ENCODE measurements around the gene UNC5A. TPM values are rescaled to one million over a fixed set of nuclear protein-coding genes. Genes with fewer than 3 reads are reported as not detected.

Gene UNC5A
- total and polyA plus RNA-seq, 2 donors = 0.19 to 0.32 TPM

DNA sequence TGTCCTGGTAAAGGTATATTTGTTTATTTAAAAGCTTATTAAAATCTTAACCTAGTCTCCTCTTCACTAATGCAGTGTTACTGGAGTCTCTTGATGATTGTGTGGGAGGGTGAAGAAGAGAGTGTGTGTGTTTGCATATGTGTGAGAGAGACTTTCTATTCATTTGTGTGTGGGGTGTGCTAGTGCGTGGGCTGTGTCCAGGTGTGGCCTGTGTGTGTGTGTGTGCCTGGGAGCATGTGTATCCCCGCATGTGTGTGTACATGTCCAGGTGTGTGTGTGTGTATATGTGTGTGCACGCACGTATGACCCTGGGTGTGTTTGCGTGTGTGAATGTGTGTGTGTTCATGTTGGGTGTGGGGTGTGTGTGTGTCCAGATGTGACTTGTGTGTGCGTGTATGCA, 10.3 kb upstream of the UNC5A start:
- WGBS = 93% methylated on average over 6 of the region's 6 CpGs
- H3K4me1 ChIP-seq (ENCODE audit: insufficient read depth) = no peaks in the 10 kb centered on the region
- H3K4me3 ChIP-seq (ENCODE audit: low read depth, low read length) = no peak overlapping the region
- H3K27ac ChIP-seq (ENCODE audit: low read depth) = no peak overlapping the region
- no peaks in the 10 kb centered on the region for H3K36me3 ChIP-seq (ENCODE audit: insufficient read depth)
- DNase-seq (ENCODE audit: extremely low spot score) = no peak

DNA sequence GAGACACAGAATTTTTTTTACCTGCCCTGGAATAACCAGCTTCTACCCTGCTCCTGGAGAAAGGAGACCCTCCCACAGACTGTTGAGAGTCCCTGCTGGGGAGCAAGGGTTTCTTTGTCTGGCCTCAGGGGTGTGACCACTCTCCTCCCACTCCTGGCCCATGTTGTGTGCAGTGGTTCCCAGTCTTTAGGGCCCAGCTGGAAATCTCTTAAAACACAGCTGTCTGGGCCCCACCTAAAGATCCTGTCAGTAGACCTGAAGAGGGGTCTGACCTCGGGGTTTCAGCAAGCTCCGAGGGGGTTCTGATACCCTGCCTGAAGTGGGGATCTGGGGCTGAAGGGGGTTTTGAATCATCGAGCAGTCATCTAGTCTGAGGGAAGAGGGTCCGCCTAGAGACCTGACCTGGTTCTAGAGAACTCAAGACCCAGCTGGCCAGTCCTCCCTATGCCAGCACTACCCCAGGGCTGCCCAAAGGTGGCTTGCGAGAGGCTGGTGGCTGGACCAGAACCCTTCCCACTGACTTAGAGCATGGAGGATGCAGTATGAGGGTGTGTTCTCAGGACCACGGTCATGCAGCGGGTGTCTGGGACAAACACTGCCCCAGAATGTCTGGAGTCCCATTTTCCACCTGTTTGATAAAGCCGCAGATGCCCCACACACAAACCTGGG, 8.1 kb upstream of the UNC5A start:
- Histone ChIP-seq H3K27ac (ENCODE audit: low read depth) (no peak overlapping the region), H3K4me1 (ENCODE audit: insufficient read depth) (no peaks in the 10 kb centered on the region), H3K36me3 (ENCODE audit: insufficient read depth) (no peaks in the 10 kb centered on the region), H3K4me3 (ENCODE audit: low read depth, low read length) (no peak overlapping the region)
- DNase-seq (ENCODE audit: extremely low spot score) = no peak
- 87% methylated on average over 8 of the region's 8 CpGs for WGBS

DNA sequence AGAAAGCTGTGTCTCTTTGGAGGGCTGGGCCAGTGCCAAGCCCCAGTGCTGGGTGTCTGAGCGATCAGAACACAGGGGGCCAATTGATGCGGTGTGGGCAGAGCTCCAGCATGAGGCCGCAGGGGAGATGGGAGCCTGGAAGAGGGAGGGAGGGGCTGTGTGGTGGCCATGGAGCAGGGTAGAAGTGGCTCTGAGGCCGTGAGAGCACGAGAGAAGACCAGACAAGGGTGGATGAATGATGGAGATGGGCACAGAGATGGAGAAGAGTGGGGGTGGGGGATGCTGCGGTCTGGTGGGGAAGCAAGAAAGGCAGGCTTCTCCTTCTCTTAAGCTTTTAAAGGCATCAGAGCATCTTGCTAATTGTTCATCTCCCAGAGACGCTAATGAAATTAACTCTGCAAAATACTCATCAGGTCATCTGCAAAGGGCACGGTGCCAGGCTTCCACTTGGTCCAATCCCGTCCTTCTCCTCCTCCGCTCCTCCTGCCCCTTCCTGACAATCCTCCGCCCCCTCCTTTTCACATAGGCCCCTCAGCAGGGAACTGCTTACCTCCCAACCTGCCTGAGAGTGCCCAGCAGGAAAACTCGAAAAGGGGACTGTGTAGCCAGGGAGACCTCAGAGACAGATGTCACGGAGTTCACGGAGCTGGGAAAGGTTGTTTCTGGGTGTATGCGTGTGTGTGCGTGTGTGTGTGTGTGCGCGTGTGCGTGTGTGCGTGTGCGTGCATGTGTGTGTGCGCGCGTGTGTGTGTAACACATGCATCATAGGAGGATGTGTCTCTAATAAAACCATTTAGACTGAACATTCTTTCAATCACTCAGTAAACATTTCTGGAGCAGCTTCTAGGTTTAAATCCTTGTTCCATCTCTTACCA, 7.1 kb upstream of the UNC5A start:
- Histone ChIP-seq H3K27ac (ENCODE audit: low read depth) (no peak overlapping the region), H3K4me3 (ENCODE audit: low read depth, low read length) (no peak overlapping the region), H3K36me3 (ENCODE audit: insufficient read depth) (no peaks in the 10 kb centered on the region), H3K4me1 (ENCODE audit: insufficient read depth) (no peaks in the 10 kb centered on the region)
- WGBS = 59% methylated on average over 24 of the region's 24 CpGs
- DNase-seq (ENCODE audit: extremely low spot score) = peak; percentile 48

DNA sequence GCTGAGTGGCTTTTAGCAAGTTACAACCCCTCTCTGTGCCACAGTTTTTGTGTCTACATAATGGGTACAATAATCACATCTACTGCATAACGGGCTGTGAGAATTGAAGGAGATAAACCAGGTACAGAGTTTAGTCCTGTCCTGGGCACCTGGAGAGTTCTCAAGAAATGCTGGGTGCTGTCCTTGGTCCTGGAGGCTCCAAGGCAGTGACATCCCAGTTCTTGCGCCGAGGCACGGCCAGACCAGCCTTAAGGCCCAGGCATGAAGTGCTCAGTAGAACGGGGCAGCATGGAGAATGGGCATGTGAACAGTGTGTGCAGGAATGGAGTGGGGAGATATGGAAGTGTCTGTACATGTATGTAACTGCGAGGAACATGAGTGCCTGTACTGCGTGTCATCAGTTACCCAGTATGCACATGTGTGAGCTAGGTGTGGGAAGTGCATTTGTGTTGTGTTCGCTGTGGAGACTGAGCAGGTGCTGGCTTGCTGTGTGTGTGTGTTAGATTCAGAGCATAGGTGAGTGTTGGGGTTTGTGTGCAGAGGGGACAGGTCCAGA, 6.3 kb upstream of the UNC5A start:
- Histone ChIP-seq H3K27ac (ENCODE audit: low read depth) (no peak overlapping the region), H3K4me1 (ENCODE audit: insufficient read depth) (no peaks in the 10 kb centered on the region), H3K36me3 (ENCODE audit: insufficient read depth) (no peaks in the 10 kb centered on the region), H3K4me3 (ENCODE audit: low read depth, low read length) (no peak overlapping the region)
- no peak for DNase-seq (ENCODE audit: extremely low spot score)
- WGBS = 41% methylated on average over 8 of the region's 8 CpGs

DNA sequence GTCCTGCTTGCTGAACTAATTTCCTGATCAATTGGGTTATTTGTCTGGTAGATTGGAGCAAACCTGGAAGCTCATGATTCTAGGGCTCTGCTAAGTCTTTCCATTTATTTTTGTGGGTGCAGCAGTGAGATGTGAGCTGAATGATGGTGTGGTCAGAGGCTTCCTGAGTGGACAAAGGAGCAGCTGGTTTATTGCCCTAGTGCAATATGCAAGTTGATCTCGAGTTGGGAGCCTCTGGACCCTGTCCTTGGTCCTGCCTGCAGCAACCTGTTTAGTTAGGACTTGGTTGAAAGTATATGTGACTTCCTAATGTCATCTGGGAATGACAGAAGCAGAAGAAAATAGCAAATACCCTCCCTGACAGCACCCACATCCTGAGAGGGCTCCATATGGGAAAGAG, 4.2 kb upstream of the UNC5A start:
- H3K4me3 ChIP-seq (ENCODE audit: low read depth, low read length) = no peak overlapping the region

DNA sequence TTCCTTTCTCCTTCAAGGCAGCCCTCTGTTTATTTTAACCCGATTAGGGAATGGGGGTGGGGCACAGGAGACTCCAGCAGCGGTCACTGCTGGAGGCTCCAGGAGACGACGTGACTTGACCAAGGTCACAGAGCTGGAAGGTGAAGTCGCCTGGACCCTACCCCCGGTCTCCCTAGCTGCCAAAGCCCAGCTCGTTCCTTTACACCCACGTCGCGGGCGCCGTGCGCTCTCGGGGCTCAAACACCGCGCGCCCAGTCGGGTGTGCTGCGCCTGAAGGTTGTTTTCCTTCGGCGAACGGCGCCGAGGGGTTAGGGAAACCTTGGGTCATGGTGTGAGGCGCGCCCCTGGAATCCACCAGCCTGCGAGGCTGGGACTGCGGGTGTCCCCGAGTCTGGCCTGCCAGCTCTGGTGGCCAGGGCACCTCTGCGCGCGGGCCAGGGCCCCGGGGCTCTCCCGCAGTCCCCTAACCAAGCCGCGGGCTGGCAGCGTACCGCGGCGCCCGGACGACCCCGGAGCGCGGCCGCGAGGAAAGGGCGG, 747 bp upstream of the UNC5A start:
- no peaks in the 10 kb centered on the region for H3K36me3 ChIP-seq (ENCODE audit: insufficient read depth)
- WGBS = 1% methylated on average over 48 of the region's 48 CpGs
- no peak overlapping the region for H3K27ac ChIP-seq (ENCODE audit: low read depth)
- no peaks in the 10 kb centered on the region for H3K4me1 ChIP-seq (ENCODE audit: insufficient read depth)
- H3K4me3 ChIP-seq (ENCODE audit: low read depth, low read length) = peak overlapping the region; percentile 38
- no peak for DNase-seq (ENCODE audit: extremely low spot score)

More for the DNA sequence above, 4.2 kb upstream of the UNC5A start:
- DNase-seq (ENCODE audit: extremely low spot score) = no peak
- Histone ChIP-seq H3K27ac (ENCODE audit: low read depth) (no peak overlapping the region), H3K4me1 (ENCODE audit: insufficient read depth) (no peaks in the 10 kb centered on the region), H3K36me3 (ENCODE audit: insufficient read depth) (no peaks in the 10 kb centered on the region)
- WGBS = 2% methylated on average over 1 of the region's 1 CpG

DNA sequence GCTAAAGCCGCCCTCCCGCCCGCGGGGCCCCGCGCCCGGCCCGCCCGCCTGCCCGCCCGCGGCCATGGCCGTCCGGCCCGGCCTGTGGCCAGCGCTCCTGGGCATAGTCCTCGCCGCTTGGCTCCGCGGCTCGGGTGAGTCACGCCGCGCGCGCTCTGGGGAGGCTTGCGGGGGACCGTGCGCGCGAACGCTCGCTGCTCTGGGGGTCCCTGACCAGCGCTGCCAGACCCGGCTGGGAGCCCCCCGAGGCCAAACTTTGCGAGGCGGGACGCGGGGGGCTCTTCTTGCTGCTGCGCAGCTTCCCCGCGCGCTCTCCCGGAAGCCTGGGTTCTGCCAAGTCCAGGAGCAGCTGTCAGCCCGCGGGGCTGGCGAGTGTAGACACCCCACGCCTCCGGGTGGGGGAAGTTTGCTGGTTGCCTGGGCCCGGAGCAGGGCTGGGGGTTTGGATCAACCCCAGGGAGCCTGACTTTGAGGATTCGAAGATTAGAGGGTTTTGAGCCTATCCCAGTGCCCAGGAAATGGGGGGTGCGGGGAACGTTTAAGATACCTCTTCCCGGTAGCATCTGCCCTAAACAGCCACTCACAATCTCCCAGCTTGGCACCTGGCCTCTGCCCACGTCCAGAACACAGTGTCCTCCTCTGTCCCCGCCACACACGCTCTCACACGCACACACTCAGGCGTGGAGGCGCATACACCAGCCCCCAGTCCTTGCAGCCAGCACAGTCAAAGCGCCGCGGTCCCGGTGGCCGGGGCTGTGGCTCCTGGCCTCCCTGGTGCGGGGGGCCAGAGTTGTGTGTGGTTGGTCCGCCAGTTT, 535 bp downstream of the UNC5A start:
- no peak overlapping the region for H3K27ac ChIP-seq (ENCODE audit: low read depth)
- H3K36me3 ChIP-seq (ENCODE audit: insufficient read depth) = no peaks in the 10 kb centered on the region
- no peaks in the 10 kb centered on the region for H3K4me1 ChIP-seq (ENCODE audit: insufficient read depth)
- 3% methylated on average over 68 of the region's 68 CpGs for WGBS
- DNase-seq (ENCODE audit: extremely low spot score) = no peak
- peak overlapping the region; percentile 38 for H3K4me3 ChIP-seq (ENCODE audit: low read depth, low read length)

DNA sequence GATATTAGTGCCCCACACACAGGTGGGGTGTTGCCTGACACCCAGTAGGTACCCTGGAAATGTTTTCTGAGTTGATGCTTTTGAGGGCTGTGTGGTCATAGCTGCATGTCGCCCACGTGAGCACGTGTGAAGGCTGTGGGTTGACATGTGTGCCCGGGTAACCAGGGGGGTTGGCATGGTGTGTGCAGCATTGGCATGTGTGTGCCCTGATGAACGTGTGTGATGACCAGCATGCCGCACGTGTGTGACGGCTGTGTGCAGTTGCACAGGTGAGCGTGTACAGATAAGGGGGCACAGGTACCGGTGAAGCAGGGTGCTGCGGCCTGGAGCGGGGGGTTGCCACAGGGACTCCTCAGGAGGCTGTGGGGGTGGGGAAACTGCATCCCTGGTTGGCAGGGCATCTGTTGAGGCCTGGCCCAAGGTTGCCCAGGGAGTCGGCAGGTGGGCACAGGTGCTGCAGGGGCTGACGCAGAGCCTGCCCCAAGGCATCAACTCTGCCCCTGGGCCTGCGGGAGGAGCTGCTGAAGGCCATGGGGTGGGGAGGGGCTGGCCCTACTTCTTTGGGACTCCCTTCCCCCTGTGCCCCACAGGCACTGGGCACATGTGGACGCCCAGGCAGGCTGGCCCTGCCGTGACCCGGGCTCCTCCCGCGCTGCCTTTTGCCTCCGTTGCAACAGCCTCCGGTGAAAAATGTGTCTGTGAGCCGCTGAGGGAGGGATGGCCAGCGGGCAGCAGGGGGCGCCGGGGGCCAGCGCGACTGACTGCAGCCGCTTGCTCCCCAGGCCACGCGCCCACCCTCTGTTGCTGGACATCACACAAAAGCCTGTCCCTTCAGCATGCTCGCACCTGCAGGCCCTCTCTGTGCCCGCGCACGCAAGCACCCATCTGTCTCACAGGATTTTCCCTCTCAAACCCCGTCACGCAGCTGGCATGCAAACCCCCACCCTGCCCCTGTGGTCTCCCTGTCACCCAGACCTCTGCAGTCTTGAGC, 2.2 kb downstream of the UNC5A start:
- Histone ChIP-seq H3K4me1 (ENCODE audit: insufficient read depth) (no peaks in the 10 kb centered on the region), H3K27ac (ENCODE audit: low read depth) (no peak overlapping the region), H3K36me3 (ENCODE audit: insufficient read depth) (no peaks in the 10 kb centered on the region), H3K4me3 (ENCODE audit: low read depth, low read length) (no peak overlapping the region)
- DNase-seq (ENCODE audit: extremely low spot score) = no peak
- WGBS = 34% methylated on average over 37 of the region's 37 CpGs

DNA sequence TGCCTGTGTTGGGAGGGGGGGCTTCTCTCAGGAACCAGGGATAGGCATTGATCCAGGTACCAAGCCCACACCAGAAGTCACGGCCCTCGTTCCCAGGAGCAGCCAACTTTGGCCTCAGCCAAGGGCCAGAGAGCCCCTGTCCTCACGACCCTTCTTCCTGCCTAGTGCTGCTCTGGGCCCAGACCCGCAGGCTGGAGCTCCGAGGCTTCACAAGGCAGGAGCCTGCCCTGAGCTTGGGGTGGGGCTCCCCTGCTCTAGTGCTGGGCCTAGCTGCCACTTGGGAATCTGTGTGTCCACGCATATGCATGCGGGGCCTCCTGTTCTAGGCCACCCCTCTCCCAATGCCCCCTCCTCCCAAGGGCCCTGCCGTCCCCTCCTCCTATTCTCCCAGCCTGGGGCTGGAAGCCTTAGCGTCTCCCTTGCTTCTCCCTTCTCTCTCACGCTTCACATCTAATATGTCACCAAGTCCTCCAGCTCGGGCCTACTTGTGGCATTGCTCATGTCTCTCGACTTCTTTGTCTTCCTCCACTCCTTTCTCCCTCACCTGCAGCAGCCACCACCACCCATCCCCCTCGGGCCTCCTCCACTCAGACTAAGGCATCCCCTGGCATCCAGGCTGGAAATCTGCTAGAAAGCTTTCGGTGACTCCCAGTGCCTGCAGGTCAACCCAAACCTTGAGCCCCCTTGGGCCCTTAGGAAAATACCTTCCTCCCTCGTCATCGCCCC, 3.4 kb downstream of the UNC5A start:
- Histone ChIP-seq H3K27ac (ENCODE audit: low read depth) (no peak overlapping the region), H3K4me1 (ENCODE audit: insufficient read depth) (no peaks in the 10 kb centered on the region), H3K4me3 (ENCODE audit: low read depth, low read length) (no peak overlapping the region), H3K36me3 (ENCODE audit: insufficient read depth) (no peaks in the 10 kb centered on the region)
- 73% methylated on average over 16 of the region's 16 CpGs for WGBS
- no peak for DNase-seq (ENCODE audit: extremely low spot score)

DNA sequence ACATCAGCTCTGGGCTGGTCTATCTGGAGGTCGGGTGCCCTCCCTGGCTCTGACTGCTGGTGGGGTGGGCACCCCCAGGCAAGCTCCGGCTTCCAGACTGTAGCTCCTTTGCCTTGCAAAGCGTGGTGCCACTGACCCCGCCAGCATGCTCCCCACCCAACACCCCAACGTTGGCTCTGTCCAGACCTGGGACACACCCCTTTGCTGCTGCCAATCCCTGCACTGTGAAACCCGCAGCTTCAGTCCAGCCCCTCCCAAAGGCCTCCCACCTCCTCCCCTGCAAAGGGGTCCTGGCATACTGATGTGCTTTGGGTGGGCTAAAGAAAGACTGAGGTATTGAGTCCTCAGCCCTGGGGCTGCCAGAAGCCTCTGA, 3.9 kb downstream of the UNC5A start:
- H3K4me1 ChIP-seq (ENCODE audit: insufficient read depth) = no peaks in the 10 kb centered on the region
- DNase-seq (ENCODE audit: extremely low spot score) = no peak
- 71% methylated on average over 6 of the region's 6 CpGs for WGBS

DNA sequence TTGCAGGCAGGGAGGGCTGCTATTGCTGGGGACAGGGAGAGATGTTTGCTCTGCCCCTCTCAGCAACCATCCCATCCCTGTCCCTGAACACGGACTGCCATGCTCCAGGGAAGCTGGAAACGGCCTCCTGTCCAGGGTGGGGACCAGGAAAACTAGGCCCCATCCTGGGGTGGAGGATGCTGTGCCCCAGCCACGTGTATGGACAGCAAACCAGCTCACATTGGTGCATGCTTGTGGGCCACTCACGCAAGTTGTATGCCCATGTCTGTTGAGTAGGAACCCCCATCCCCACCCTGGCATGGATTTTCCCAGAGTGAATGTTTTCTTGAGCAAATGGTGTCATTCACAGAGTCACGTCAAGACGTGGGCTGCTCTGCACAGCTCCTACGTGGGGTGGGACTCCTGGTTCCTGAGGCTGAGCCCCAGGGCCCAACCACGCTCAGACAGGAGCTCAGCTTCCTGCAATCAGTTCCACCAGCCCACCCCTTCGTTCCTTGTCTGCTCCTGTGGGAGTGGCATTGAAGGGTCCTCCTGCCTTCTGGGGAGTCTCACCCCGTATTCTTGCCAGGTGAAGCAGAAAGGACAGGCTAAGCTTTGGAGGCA, 4.6 kb downstream of the UNC5A start:
- no peaks in the 10 kb centered on the region for H3K36me3 ChIP-seq (ENCODE audit: insufficient read depth)
- H3K27ac ChIP-seq (ENCODE audit: low read depth) = no peak overlapping the region
- no peak overlapping the region for H3K4me3 ChIP-seq (ENCODE audit: low read depth, low read length)
- no peak for DNase-seq (ENCODE audit: extremely low spot score)
- no peaks in the 10 kb centered on the region for H3K4me1 ChIP-seq (ENCODE audit: insufficient read depth)
- WGBS = 61% methylated on average over 10 of the region's 10 CpGs

More for the DNA sequence above, 3.9 kb downstream of the UNC5A start:
- no peak overlapping the region for H3K4me3 ChIP-seq (ENCODE audit: low read depth, low read length)
- H3K27ac ChIP-seq (ENCODE audit: low read depth) = no peak overlapping the region
- no peaks in the 10 kb centered on the region for H3K36me3 ChIP-seq (ENCODE audit: insufficient read depth)
